OCI-LY7 (cell line): ENCODE data around the gene ALPK3. TPM values are rescaled to one million over a fixed set of nuclear protein-coding genes. Genes with fewer than 3 reads are reported as not detected.
"Not testable (repeated sequence)": the region's sequence is repeated elsewhere in the genome, so short reads cannot be mapped to it uniquely, and the experiment has no call there.

ENCODE experiments used
- BruUV-seq: library from RNA; stranded (reverse); fragments of 400-500 nt; replicated peaks from 2 replicates; lab custom pipeline; 2021; lab: Mats Ljungman, UMichigan
- CTCF ChIA-PET: fragments of 300-600 bp; sonication (Branson Sonifier 250); formaldehyde crosslinking; loops from one replicate; lab custom pipeline; 2022; ENCODE audit warnings: antibody characterized with exemption; ENCODE audit not compliant: unreplicated experiment; lab: Charles Lee
- POLR2A ChIA-PET: fragments of 300-600 bp; sonication (Branson Sonifier 250); formaldehyde crosslinking; loops from one replicate; lab custom pipeline; 2022; ENCODE audit warnings: antibody characterized with exemption; lab: Charles Lee
- DNase-seq: peaks from one replicate; pipeline ENCODE4 v3.0.0-alpha.2; 2015; ENCODE audit warnings: low spot score
- H2AFZ ChIP-seq: fragments of 200-600 bp; sonication (generic), shearing (Covaris generic); 2 replicates; pipeline ENCODE4 v1.6.1; 2014; ENCODE audit warnings: mild to moderate bottlenecking, antibody characterized with exemption, low read length, moderate library complexity
- H3K27ac ChIP-seq: fragments of 200-600 bp; sonication (generic); 2 replicates; pipeline ENCODE4 v1.5.1; 2014; ENCODE audit warnings: mixed run types, low read depth, mild to moderate bottlenecking, moderate library complexity, low read length, inconsistent platforms; ENCODE audit not compliant: poor library complexity, severe bottlenecking
- H3K36me3 ChIP-seq: fragments of 200-600 bp; sonication (generic); 2 replicates; pipeline ENCODE4 v1.6.1; 2014; ENCODE audit warnings: mild to moderate bottlenecking, antibody characterized with exemption, low read length, moderate library complexity, mixed read lengths; ENCODE audit not compliant: insufficient read depth
- H3K4me1 ChIP-seq: fragments of 200-600 bp; sonication (generic); 2 replicates; pipeline ENCODE4 v1.5.1; 2014; ENCODE audit warnings: mild to moderate bottlenecking, low read length; ENCODE audit not compliant: insufficient read depth, poor library complexity, severe bottlenecking
- H3K4me2 ChIP-seq: fragments of 200-600 bp; sonication (generic); 2 replicates; pipeline ENCODE4 v1.6.1; 2014; ENCODE audit warnings: mild to moderate bottlenecking, low read length
- H3K4me3 ChIP-seq: fragments of 200-600 bp; sonication (generic); 2 replicates; pipeline ENCODE4 v1.5.1; 2014; ENCODE audit warnings: mild to moderate bottlenecking, low read depth, low read length; ENCODE audit not compliant: poor library complexity, severe bottlenecking
- H3K79me2 ChIP-seq: fragments of 200-600 bp; sonication (generic); 2 replicates; pipeline ENCODE4 v1.6.1; 2016; ENCODE audit warnings: low read depth, mild to moderate bottlenecking, low read length, moderate library complexity, mixed read lengths; ENCODE audit not compliant: insufficient read depth
- H3K9me2 ChIP-seq: fragments of 200-600 bp; sonication (generic); 2 replicates; pipeline ENCODE4 v1.6.1; 2016; ENCODE audit warnings: mild to moderate bottlenecking, low read length, mixed read lengths; ENCODE audit not compliant: insufficient read depth
- H3K9me3 ChIP-seq: fragments of 200-600 bp; sonication (generic); 2 replicates; pipeline ENCODE4 v1.6.1; 2014; ENCODE audit warnings: mild to moderate bottlenecking, mixed run types, low read length, mixed read lengths
- H4K20me1 ChIP-seq: fragments of 200-600 bp; sonication (generic); 2 replicates; pipeline ENCODE4 v1.6.1; 2014; ENCODE audit warnings: mild to moderate bottlenecking, antibody characterized with exemption, low read length, moderate library complexity, mixed read lengths; ENCODE audit not compliant: insufficient read depth
- EZH2phosphoT487 ChIP-seq: fragments of 200-600 bp; sonication (generic); IDR thresholded peaks from 2 replicates; pipeline ENCODE4 v1.6.1; 2018; ENCODE audit warnings: low read depth, borderline replicate concordance, mild to moderate bottlenecking, mixed run types, antibody characterized with exemption, low read length, moderate library complexity, mixed read lengths
- intact Hi-C: fragments of 100-400 bp; cut with micrococcal nuclease; formaldehyde crosslinking; loops from one replicate; pipeline ENCODE4 v1.10.0; 2022; ENCODE audit not compliant: unreplicated experiment
- total RNA-seq, 2 experiments: library from RNA; depleted of rRNA in 1 of 2; stranded (reverse); fragments of >200 nt in 1 of 2; shearing (Covaris generic) in 1 of 2; gene quantifications; 2 replicates each; pipeline ENCODE4 v1.2.3, GENCODE V29; 2014 to 2022
- TF ChIP-seq, protein P1 (sequence below): fragments of 200-600 bp; sonication (generic); conservative IDR thresholded peaks from 2 replicates; pipeline ENCODE4 v1.5.1; 2014; ENCODE audit warnings: mild to moderate bottlenecking, antibody characterized with exemption, low read length, moderate library complexity, mixed read lengths

ALPK3 gene
- total RNA-seq, 2 experiments from 2014 or later, result 0.16 to 0.23 TPM

DNA sequence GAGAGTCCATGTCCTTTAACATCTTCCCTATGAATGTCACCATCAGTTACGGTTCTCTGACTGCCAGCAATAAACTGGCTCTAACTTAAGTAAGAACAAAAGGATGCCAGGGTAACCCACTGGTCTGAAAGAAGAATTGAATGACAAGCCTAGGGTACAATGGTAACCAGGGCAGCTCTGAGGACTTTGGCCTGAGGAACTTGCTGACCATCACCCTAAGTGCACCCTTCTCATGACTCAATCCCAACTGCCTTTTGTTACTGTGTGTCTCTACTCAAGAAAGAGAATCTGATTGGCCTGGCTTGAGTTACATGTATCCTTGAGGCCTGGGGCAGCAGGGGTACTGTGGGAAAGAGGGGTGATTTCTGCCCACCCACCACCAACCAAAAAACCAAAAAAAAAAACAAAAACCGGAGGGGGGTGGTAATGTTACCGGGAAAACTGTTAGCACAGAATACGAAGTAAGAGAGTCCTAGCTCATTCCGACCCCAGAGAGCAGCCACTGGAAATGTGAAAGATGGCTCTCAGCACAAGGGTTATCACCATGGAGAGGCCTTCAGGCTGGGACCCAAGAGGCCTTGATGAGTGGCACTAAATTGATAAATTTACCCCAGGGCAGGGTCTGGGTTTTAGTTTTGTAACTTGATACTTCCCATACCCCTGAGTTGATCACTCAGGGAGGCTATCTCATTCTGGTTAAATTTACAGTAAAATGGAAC lies 58.0 kb downstream of the ALPK3 start:
- Histone ChIP-seq H3K79me2 (no peaks in the 10 kb centered on the region), H3K36me3 (no peaks in the 10 kb centered on the region), H3K9me3 (no peaks in the 10 kb centered on the region), H3K27ac (no peak overlapping the region), H3K4me2 (no peak overlapping the region), H3K4me1 (no peaks in the 10 kb centered on the region), H3K4me3 (no peak overlapping the region), H3K9me2 (no peaks in the 10 kb centered on the region), H4K20me1 (no peaks in the 10 kb centered on the region), H2AFZ (no peak overlapping the region)
- intact Hi-C loops, result loop anchor here (5.0 kb wide), 1 partner anchor 48 kb away; no protein-coding TSS in a partner anchor
- DNase-seq, result no peak
- POLR2A ChIA-PET, result no interaction called here
- BruUV-seq, result no TSS peak
- TF ChIP-seq, protein P1, sequence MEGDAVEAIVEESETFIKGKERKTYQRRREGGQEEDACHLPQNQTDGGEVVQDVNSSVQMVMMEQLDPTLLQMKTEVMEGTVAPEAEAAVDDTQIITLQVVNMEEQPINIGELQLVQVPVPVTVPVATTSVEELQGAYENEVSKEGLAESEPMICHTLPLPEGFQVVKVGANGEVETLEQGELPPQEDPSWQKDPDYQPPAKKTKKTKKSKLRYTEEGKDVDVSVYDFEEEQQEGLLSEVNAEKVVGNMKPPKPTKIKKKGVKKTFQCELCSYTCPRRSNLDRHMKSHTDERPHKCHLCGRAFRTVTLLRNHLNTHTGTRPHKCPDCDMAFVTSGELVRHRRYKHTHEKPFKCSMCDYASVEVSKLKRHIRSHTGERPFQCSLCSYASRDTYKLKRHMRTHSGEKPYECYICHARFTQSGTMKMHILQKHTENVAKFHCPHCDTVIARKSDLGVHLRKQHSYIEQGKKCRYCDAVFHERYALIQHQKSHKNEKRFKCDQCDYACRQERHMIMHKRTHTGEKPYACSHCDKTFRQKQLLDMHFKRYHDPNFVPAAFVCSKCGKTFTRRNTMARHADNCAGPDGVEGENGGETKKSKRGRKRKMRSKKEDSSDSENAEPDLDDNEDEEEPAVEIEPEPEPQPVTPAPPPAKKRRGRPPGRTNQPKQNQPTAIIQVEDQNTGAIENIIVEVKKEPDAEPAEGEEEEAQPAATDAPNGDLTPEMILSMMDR, result no peak
- TF ChIP-seq EZH2phosphoT487, result no peak
- CTCF ChIA-PET, result no interaction called here

DNA sequence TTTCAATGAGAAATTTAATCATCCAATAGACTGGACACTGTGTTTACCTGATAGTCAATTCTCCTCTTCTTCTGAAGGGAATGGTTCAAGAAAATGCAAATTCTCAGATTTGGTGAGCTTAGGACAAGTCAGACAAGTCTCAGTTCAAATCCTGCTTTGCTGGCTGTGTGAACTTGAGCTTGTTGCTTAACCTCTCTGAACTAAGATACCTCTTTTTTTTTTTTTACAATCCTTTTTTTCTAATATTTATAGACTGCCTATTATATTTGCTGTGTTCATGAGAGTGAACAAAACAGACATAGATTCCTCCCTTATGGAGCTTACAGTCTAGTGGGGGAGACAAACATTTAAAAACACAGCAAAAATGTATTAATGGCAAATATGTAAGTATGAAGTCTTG lies 59.1 kb downstream of the ALPK3 start:
- H3K79me2 ChIP-seq, result no peaks in the 10 kb centered on the region
- H4K20me1 ChIP-seq, result no peaks in the 10 kb centered on the region
- ChIA-PET CTCF (interaction anchor here (1.0 kb wide), 1 partner anchor 11 kb away, joined by 3 read pairs; no protein-coding TSS in a partner anchor), POLR2A (interaction anchor here (0.6 to 0.9 kb wide), 3 partner anchors 86 to 275 kb away, joined by 3 to 4 read pairs (median 3); no protein-coding TSS in a partner anchor)
- no peaks in the 10 kb centered on the region for H3K9me2 ChIP-seq
- BruUV-seq, result no TSS peak
- no peak overlapping the region for H3K27ac ChIP-seq
- no peaks in the 10 kb centered on the region for H3K36me3 ChIP-seq
- no peak overlapping the region for H3K4me3 ChIP-seq
- no peaks in the 10 kb centered on the region for H3K9me3 ChIP-seq
- intact Hi-C loops, result loop anchor here (5.0 kb wide), 1 partner anchor 49 kb away; no protein-coding TSS in a partner anchor
- no peak overlapping the region for H2AFZ ChIP-seq
- no peak for DNase-seq
- no peaks in the 10 kb centered on the region for H3K4me1 ChIP-seq
- TF ChIP-seq, protein P1, result no peak
- no peak for TF ChIP-seq EZH2phosphoT487
- no peak overlapping the region for H3K4me2 ChIP-seq

DNA sequence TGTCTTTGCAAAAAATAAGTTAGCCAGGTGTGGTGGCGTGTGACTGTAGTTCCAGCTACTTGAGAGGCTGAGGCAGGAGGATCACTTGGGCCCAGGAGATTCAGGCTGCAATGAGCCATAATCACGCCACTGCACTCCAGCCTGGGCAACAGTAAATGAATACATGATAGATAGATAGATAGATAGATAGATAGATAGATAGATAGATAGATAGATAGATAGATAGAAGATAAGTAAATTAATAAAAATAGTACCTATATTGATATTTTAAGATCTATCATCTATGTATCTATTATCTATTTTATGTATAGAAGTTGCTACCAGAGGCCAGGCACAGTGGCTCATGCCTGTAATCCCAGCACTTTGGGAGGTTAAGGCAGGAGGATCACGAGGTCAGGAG lies 60.5 kb downstream of the ALPK3 start:
- H3K9me2 ChIP-seq, H3K9me3 ChIP-seq, H3K4me1 ChIP-seq, H3K4me3 ChIP-seq, BruUV-seq, H3K27ac ChIP-seq, CTCF ChIA-PET, H2AFZ ChIP-seq, H3K79me2 ChIP-seq, H4K20me1 ChIP-seq, H3K4me2 ChIP-seq, DNase-seq, H3K36me3 ChIP-seq: not testable (repeated sequence)
- POLR2A ChIA-PET, result interaction anchor here (0.6 to 0.7 kb wide), 2 partner anchors 34 to 145 kb away, joined by 3 read pairs; no protein-coding TSS in a partner anchor
- intact Hi-C loops, result loop anchor here (1.0 to 5.0 kb wide), 4 partner anchors 50 to 289 kb away; partner anchors contain the start of genes NMB and WDR73
